Inferior parietal cortex (tissue), 1 donor: ENCODE measurements around the gene HYAL4.
"Not testable (repeated sequence)": the region's sequence is repeated elsewhere in the genome, so short reads cannot be mapped to it uniquely, and the experiment has no call there.

Source experiments
- DNase-seq: peaks from one replicate; pipeline ENCODE4 v3.0.0-alpha.2; 2016; ENCODE audit errors: extremely low spot score

Gene HYAL4

DNA sequence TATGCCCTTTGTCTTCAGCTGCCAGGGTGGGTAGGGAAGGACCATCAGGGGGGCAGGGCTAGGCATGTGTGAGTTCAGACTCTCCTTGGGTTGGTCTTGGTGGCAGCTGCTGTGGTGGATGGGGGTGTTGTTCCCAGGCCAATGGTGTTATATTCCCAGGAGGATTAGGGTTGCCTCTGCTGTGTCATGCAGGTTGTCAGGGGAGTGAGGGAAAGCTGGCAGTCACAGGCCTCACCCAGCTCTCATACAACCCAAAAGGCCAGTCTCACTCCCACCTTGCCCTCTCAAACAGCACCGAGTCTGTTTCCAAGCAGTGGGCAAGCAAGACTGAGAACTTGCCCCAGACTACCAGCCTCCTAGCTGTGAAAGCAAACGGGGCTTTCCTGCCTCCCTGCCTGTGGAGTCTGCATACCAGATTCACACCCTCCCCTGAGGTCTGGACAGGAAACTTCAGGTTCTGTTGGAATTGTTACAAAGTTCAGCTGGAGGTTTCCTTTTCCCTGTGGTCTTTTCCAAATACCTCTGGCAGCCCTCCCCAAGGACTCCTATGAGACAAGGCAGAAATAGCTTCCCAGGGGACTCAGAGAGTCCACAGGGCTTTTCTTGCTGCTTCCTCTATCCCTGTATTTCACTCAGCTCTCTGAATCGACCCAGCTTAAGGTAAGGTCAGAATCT, 1.4 kb downstream of the HYAL4 start:
- DNase-seq = no peak

DNA sequence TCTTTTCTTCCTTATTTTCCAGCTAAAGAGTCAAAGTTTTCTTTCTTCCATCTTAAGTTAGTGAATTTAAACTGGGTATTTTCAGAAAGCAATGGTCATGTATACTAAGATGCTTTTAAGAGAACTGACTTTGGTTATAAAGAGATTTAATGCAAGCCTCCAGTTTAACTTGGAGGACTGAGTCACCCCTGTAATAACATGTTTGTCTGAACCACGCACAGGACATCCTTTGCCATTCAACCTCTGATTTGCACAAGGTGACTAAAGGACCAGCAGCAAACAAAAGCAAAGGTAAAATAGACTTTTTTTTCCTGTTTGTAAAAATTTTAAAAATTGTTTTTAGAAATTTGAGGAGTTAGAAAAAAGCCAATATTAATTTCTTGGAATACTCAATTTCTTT, 2.9 kb downstream of the HYAL4 start:
- DNase-seq = no peak

DNA sequence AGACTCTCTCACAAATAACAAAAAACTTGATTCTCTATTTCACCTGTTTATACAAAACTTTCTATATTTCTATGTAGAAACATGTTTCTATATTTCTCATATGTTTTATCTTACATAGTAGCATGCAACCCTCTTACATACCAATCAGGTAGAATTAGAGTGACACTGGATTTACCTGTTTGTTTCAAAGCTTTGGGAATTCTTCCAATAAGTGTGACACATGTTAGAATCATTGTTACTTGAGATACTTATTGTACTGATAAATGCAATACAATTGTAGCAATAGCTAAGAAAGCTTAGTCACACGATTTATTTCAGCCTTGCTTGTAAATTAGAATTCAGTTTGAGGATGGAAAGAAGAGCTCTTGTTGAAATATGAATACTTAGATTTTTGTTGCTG, 4.9 kb downstream of the HYAL4 start:
- no peak for DNase-seq

DNA sequence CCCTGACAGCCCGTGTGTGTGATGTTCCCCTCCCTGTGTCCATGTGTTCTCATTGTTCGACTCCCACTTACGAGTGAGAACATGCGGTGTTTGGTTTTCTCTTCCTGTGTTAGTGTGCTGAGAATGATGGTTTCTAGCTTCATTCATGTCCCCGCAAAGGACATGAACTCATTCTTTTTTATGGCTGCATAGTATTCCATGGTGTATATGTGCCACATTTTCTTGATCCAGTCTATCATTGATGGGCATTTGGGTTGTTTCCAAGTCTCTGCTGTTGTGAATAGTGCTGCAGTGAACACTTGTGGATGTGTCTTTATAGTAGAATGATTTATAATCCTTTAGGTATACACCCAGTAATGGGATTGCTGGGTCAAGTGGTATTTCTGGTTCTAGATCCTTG, 6.4 kb downstream of the HYAL4 start:
- DNase-seq = not testable (repeated sequence)

DNA sequence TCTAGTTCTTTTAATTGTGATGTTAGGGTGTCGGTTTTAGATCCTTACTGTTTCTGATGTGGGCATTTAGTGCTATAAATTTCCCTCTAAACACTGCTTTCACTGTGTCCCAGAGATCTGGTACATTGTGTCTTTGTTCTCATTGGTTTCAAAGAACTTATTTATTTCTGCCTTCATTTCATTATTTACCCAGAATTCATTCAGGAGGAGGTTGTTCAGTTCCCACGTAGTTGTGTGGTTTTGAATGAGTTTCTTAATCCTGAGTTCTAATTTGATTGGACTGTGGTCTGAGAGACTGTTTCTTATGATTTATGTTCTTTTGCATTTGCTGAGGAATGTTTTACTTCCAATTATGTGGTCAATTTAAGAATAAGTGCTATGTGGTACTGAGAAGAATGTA, 9.3 kb downstream of the HYAL4 start:
- DNase-seq = not testable (repeated sequence)

DNA sequence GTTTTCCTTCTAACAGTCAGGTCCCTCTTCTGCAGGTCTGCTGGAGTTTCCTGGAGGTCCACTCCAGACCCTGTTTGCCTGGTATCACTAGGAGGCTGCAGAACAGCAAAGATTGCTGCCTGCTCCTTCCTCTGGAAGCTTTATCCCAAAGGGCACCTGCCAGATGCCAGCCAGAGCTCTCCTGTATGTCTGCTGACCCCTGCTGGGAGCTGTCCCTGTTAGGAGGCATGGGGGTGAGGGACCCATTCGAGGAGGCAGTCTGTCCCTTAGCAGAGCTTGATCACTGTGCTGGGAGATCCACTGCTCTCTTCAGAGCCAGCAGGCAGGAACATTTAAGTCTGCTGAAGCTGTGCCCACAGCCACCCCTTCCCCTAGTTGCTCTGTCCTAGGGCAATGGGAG, 11.5 kb downstream of the HYAL4 start:
- DNase-seq = not testable (repeated sequence)

DNA sequence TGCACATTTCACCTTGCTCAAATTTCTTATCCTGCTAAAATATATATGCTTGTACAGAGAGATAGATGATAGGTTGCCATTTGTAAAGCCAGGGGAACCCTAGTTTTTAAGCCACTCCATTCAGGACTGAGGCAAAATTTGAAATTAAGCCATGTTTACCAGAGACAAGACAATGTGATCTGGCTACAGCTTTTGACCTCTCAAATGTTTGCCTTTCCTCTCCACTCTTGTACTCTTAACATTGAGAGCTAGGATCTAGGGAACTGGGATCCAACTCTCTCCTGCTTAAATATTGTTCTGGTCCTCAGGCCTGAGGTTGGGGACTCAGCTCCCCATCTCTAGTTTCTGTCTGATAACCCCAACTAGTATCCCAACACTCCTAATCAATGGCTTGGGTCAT, 15.9 kb downstream of the HYAL4 start:
- DNase-seq = no peak

DNA sequence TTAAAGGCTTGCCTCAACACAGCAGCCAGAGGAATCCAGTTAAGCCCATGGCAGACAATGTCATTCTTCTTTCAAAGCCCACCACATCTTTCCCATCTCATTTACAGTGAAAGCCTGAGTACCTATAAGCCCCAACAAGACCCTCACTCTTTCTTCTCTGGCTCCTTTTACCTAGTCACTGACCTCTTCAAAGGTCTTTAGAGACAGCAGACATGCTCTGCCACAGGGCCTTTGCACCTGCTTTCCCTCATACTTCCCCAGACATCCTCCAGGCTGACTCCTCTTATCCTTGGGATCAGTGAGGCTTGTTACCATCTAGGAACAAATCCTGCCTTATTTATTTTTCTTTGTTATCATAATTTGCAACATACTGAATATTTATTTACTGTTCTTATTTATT, 17.8 kb downstream of the HYAL4 start:
- DNase-seq = no peak

DNA sequence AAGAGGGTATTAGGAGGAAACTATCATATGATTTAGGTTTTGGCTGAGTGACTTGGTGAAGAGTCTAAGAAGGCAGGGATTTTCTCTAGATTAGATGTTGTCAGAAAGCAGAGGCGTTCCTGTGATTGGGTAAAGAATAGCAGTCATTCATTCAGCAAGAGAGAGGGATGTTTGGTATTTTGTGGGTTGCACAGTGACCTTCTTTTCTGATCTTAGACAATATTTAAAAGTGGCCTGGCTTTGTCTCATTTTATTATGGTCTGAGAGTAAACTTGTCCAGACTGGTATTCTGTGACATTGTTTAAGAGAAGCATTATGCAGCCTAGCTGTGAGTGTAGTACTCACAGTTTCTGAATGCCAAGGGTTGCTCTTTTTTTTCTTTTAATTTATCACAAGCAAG, 18.5 kb downstream of the HYAL4 start:
- DNase-seq = no peak

DNA sequence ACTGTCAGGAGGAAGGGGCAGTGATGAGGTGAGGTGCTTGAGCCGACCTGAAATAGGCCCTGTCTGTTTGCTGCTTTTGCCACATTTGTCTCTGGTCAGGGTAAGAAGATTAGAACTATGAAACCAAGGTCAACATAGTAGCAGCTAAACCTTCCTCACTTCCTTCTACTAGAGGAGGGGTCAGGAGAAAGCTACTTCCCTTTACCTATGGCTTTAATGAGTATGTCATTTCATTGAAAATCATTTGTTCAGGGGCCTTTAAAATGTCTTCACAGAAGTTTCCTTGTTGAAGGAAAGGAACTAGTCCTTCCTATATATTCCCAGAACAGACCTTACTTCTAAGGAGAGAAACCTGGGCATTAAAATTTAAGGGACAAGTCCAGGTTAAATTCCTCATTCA, 19.0 kb downstream of the HYAL4 start:
- DNase-seq = no peak

DNA sequence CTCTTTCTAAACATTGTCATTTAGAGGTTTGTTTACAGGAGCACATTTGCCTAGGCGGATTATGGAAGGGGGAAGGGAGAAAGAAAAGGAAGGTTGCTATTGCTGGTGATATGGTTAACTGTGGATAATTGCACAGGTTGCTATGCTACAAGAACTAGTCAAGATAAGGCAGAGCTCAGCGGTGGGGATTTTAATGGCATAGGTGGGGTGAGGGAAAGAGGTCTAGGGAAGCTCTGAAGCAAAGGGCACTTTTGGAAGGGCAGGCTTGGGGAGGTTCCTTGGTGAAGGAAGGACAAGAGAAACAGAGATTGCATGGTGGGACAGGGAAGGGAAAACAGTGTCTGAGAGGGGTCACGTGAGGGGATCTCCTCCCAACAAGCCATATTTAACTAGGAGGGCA, 19.5 kb downstream of the HYAL4 start:
- no peak for DNase-seq

DNA sequence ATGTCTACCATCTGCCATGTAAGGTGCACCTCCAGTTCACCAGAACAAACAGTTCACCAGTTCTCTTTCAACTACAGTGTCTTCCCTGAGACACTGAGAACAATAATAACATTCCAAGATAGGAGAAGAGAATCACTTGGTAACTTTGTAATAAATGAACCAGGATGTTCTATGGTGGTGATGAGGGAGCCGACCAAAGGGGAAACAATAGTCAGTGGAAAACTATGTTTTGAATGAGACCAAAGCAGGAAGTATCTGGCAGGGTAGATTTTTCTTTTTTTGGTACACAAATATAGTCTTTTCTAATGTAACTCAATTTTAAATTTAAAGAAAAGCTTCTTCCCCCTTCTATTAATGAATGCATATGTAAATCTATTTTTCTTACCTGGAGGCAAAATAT, 20.0 kb downstream of the HYAL4 start:
- DNase-seq = no peak

DNA sequence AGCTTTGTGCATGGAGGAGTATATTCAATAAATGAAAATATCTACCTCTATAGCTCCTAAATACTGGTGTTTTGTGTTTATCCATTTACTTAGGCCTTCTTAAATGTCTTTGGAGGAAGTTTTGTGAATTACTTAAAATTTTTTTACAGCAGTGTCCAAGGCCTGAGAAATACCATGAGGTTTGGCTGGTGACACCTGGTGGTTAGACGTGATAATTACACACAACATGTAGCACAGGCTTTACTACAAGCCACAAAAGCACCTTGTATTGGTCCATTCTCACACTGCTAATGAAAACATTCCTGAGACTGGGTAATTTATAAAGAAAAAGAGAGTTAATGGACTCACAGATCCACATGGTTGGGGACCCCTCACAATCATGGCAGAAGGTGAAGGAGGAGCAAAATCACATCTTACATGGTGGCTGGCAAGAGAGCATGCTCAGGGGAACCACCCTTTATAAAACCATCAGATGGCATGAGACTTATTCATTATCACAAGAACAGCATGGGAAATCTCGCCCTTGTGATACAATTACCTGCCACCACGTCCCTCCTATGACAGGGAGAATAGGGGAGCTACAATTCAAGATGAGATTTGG, 20.6 kb downstream of the HYAL4 start:
- peak; percentile 81 for DNase-seq

DNA sequence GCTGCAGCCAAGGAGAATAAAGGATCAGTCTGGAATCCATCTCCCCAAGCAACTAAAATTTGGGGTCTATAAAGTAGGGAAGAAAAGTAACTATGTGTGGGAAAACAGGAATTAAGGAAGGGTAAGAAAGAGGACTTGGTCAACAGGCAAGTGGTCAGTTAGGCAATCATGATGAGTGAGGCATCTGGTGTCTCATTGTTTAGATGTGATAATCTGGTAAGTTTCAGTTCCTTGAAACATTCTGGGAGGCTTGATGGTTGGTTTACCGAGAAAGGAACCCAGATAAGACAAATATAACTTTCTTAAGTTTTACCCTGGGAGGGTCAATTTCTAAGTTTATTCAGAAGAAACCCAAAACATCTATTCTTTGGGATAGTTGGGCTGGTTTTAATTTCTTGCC, 22.3 kb downstream of the HYAL4 start:
- DNase-seq = no peak

DNA sequence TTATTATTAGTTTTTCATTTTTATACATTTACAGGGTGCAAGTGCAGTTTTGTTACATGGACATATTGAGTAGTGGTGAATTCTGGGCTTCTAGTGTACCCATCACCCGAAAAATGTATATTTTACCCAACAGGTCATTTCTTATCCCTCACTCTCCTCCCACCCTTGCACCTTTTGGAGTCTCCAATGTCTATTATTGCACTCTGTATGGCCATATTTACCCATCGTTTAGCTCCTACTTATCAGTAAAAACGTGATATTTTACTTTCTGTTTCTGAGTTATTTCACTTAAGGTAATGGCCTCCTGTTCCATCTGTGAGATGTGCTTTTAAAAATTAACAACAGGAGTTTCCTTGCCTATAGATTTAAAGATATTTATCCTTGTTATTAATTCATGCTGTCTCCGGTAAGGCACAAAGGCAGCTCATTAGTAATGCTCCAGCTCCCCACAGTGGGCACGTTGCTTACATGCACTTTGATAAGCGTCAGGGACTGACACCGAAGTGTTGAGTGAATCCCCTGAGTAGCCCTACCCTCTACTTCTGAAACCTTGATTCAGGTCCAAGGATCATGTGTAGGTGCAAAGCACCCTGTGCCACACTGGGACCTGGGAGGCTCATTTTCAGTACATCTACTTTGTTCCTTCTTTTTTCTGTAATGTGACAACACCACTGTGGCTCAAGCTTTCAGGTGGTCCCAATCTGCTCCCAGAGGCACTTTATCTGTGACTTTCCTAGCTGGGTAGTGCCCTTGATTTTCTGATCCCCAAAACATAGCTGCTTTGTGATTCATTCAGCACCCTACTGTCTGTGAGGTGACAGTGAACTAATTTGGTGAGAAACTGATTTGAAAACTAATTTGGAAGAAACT, 27.3 kb downstream of the HYAL4 start:
- DNase-seq = peak; percentile 53

DNA sequence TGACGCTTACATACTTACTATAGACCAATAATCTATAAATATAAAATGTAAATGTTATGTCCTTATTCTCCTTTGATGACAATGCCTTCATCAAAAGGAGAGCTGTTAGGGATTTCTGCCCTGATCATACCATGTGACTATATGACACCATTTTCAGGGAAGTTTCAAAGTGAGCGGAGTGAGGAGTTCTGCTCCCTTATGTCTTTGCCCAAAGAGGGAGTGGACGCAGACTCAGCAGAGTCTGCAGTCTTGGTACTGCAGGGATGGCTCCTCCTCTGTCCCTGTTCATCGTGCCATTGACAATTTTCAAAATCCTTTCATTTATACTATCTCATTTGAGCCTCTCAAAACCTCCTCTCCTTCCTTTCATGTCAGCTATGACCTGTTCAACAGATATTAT, 27.9 kb downstream of the HYAL4 start:
- no peak for DNase-seq

DNA sequence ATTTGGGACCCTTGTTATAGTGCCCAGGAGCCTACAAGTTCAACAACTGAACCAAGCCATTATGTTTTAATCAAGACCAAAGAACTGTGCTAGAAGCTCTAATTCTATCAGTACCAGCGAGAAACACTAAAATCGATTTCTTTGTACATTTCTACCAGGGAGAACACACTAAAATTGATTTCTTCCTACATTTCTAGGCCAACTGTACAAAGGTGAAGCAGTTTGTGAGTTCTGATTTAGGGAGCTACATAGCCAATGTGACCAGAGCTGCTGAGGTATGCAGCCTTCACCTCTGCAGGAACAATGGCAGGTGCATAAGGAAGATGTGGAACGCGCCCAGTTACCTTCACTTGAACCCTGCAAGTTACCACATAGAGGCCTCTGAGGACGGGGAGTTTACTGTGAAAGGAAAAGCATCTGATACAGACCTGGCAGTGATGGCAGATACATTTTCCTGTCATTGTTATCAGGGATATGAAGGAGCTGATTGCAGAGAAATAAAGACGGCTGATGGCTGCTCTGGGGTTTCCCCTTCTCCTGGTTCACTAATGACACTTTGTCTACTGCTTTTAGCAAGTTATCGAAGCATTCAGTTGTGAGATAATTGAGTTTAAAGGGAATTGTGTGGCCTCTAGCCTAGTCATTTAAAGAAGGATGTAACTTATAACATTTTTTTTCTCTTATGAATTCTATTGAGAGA, 31.7 kb downstream of the HYAL4 start:
- DNase-seq = no peak

DNA sequence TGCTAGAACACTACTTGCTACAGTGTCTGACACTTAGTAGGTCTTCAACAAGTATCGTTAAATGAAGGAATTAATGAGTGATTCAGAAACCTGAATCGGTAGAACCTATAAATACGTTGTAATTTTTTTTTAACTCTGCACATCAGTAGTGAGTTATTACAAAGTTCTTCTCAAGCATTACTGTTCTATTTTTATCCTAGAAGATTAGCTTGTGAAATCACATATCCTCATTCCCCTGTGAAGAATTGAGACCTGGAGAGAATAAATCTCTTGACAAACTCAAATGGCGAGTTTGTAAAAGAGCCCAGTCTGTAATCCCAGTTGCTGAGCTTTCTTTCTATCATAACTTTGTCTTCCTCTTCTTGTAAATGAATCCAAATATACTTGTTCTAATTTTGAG, 34.7 kb downstream of the HYAL4 start:
- no peak for DNase-seq

DNA sequence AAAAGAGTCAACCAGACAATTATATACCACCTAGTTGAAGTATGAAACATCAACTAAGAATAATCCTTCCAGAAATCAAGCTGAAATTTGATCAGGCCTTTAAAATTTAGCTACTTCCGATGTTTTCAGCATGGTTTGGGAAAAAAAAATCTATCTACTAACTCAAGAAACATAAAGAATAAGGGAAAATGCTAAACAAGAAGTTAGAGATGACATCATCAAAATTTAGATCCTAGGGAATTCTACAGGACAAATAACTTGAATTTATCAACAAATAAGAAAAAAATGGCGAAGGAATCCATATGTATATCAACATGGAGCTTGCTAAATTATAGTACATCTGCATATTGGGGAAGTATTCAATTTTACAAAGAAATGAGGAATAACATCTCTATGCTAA, 36.3 kb downstream of the HYAL4 start:
- DNase-seq = no peak

DNA sequence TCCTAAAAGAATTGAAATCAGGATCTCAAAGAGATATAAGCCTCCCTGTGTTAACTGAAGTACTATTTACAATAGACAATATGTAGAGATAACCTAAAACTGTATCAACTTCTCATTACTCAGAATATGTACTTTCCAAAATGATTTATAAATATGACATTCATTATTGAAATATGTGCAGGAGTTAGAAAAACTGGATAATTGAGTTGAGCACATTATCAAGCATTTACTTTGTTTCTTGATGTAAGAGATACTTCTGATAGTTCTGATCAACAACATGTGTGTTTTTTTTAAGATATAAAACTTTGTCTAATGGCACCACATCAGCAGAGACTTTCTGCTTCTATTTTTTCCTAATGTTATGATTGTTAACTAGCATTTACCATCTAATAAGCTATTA, 38.2 kb downstream of the HYAL4 start:
- no peak for DNase-seq

DNA sequence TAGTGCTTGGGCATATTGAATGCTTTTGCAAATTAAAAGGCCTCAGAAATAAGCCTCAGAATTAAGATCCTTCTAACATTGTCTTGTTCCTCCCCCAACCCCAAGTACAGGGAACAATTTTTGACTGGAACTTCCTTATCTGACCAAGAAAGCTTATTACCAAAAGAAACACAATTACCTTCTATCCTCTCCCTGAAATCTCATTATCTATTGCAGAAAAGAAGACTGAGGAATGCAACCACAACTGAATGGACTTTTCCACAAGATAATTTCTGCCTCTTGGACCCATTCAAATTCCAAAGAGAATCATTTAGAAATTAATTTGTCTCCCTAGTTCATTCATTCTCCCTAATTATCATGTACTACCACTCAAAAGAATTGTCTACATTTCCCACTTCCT, 43.2 kb downstream of the HYAL4 start:
- no peak for DNase-seq

DNA sequence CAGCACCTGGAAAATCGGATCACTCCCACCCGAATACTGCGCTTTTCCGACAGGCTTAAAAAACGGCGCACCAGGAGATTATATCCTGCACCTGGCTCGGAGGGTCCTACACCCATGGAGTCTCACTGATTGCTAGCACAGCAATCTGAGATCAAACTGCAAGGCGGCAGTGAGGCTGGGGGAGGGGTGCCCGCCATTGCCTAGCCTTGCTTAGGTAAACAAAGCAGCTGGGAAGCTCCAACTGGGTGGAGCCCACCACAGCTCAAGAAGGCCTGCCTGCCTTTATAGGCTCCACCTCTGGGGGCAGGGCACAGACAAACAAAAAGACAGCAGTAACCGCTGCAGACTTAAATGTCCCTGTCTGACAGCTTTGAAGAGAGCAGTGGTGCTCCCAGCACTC, 49.8 kb downstream of the HYAL4 start:
- DNase-seq = not testable (repeated sequence)
